ENCODE data around the gene THADA.

- TF ChIP-seq POLR2A (IDR thresholded peaks at IDR 0.05) (no peak), CTCF (IDR thresholded peaks at IDR 0.05) (no peak), EP300 (IDR thresholded peaks at IDR 0.05) (no peak)
Measured at GRCh38 chr2:43183743-43184142, 412.1 kb downstream of the THADA start.
